Endothelial cell of umbilical vein (primary cell): ENCODE data around the gene DDX10. TPM values are rescaled to one million over a fixed set of nuclear protein-coding genes. Genes with fewer than 3 reads are reported as not detected.

Source experiments
- BruUV-seq: library from RNA; stranded (reverse); fragments of 400-500 nt; replicated peaks from 2 replicates; lab custom pipeline; 2021; lab: Mats Ljungman, UMichigan
- CTCF ChIA-PET: fragments of 300-600, 350-600 bp; sonication (Branson Sonifier 250); formaldehyde crosslinking; loops from one replicate; lab custom pipeline; 2021; ENCODE audit warnings: antibody characterized with exemption, inconsistent platforms; lab: Charles Lee
- POLR2A ChIA-PET: fragments of 300-600, 350-600 bp; sonication (Branson Sonifier 250); formaldehyde crosslinking; loops from one replicate; lab custom pipeline; 2021; ENCODE audit warnings: antibody characterized with exemption, inconsistent platforms; lab: Charles Lee
- DNase-seq: peaks from one replicate; pipeline ENCODE4 v3.0.0-alpha.2; 2011; ENCODE audit warnings: low read depth, low spot score
- FAIRE-seq: peaks from 2 replicates; lab custom pipeline; 2011; peaks lifted over from hg19 to GRCh38; lab: Jason Lieb, UNC
- H2AFZ ChIP-seq: 2 replicates; pipeline ENCODE4 v1.6.0; 2012; ENCODE audit warnings: low read depth, low read length, control low read depth, inconsistent platforms
- H3K27ac ChIP-seq: 2 replicates; pipeline ENCODE4 v1.5.1; 2011; ENCODE audit warnings: low read depth, mild to moderate bottlenecking, control low read depth, low read length, moderate library complexity; ENCODE audit not compliant: insufficient read depth
- H3K27me3 ChIP-seq, 2 experiments: 2 replicates each; pipeline versions ENCODE4 v1.6.0 to v1.6.1; 2011; ENCODE audit warnings: low read length in 2 of 2, mixed read lengths in 1 of 2; ENCODE audit not compliant: control insufficient read depth in 2 of 2, insufficient read depth in 2 of 2
- H3K36me3 ChIP-seq, 2 experiments: 2 replicates in 1 of 2; 3 replicates in 1 of 2; pipeline ENCODE4 v1.5.1; 2011; ENCODE audit warnings: low read length in 2 of 2, mild to moderate bottlenecking in 1 of 2, moderate library complexity in 1 of 2; ENCODE audit not compliant: control insufficient read depth in 2 of 2, insufficient read depth in 2 of 2; ENCODE audit errors: extremely low read depth in 1 of 2
- H3K4me1 ChIP-seq: 3 replicates; pipeline ENCODE4 v1.5.1; 2011; ENCODE audit warnings: mild to moderate bottlenecking, low read length; ENCODE audit not compliant: control insufficient read depth, insufficient read depth; ENCODE audit errors: extremely low read depth
- H3K4me2 ChIP-seq: 2 replicates; pipeline ENCODE4 v1.6.1; 2011; ENCODE audit warnings: low read length, control low read depth, mixed read lengths; ENCODE audit not compliant: insufficient read depth
- H3K4me3 ChIP-seq, 3 experiments: fragments of 200-600 bp in 1 of 3; sonication (generic), shearing (Covaris generic) in 1 of 3; replicated peaks in 1 of 3; 2 replicates each; pipeline ENCODE4 v1.5.1; 2011 to 2016; ENCODE audit warnings: control low read depth in 3 of 3, low read length in 3 of 3, mild to moderate bottlenecking in 2 of 3, inconsistent platforms in 1 of 3, low read depth in 1 of 3, moderate library complexity in 1 of 3; ENCODE audit not compliant: insufficient read depth in 1 of 3
- H3K79me2 ChIP-seq: 2 replicates; pipeline ENCODE4 v1.6.0; 2012; ENCODE audit warnings: low read length, inconsistent platforms; ENCODE audit not compliant: control insufficient read depth, insufficient read depth
- H3K9ac ChIP-seq: replicated peaks from 2 replicates; pipeline ENCODE3; 2011; ENCODE audit warnings: low read length, control low read depth; ENCODE audit not compliant: insufficient read depth; ENCODE audit errors: extremely low read depth
- H3K9me1 ChIP-seq: replicated peaks from 3 replicates; pipeline ENCODE4 v1.6.0; 2011; ENCODE audit warnings: mild to moderate bottlenecking, low read length; ENCODE audit not compliant: control insufficient read depth, insufficient read depth; ENCODE audit errors: extremely low read depth
- H3K9me3 ChIP-seq: replicated peaks from 2 replicates; pipeline ENCODE4 v1.5.1; 2012; ENCODE audit warnings: low read length, inconsistent platforms; ENCODE audit not compliant: control insufficient read depth, insufficient read depth
- H4K20me1 ChIP-seq: replicated peaks from 2 replicates; pipeline ENCODE3; 2011; ENCODE audit warnings: mild to moderate bottlenecking, low read length; ENCODE audit not compliant: control insufficient read depth, insufficient read depth; ENCODE audit errors: extremely low read depth
- CTCF ChIP-seq, 2 donors: IDR thresholded peaks; 1 replicate in 1 of 2; 2 replicates in 1 of 2; pipeline ENCODE4 v1.5.1; 2011; ENCODE audit warnings: low read length in 2 of 2, mild to moderate bottlenecking in 2 of 2, moderate library complexity in 2 of 2, control low read depth in 1 of 2, inconsistent platforms in 1 of 2, low read depth in 1 of 2; ENCODE audit not compliant: insufficient read depth in 1 of 2; ENCODE audit errors: extremely low read depth in 1 of 2
- EZH2 ChIP-seq: IDR thresholded peaks from 2 replicates; pipeline ENCODE4 v1.6.1; 2012; ENCODE audit warnings: borderline replicate concordance, low read depth, mild to moderate bottlenecking, moderate library complexity, low read length, inconsistent platforms; ENCODE audit not compliant: severe bottlenecking
- FOS ChIP-seq: IDR thresholded peaks from 2 replicates; pipeline ENCODE4 v1.6.1; 2011; ENCODE audit warnings: mild to moderate bottlenecking, low read length, moderate library complexity, borderline replicate concordance; ENCODE audit not compliant: insufficient read depth
- GATA2 ChIP-seq: IDR thresholded peaks from 2 replicates; pipeline ENCODE4 v1.7.0; 2011; ENCODE audit warnings: low read depth, mild to moderate bottlenecking, moderate library complexity, mixed read lengths, low read length; ENCODE audit not compliant: insufficient read length, insufficient read depth
- JUN ChIP-seq: IDR thresholded peaks from 2 replicates; pipeline ENCODE4 v1.6.1; 2011; ENCODE audit warnings: borderline replicate concordance, low read depth; ENCODE audit not compliant: insufficient read length, insufficient read depth
- MAX ChIP-seq: IDR thresholded peaks from 2 replicates; pipeline ENCODE4 v1.6.1; 2011; ENCODE audit not compliant: insufficient read depth, insufficient read length
- MYC ChIP-seq: IDR thresholded peaks from one replicate; pipeline ENCODE4 v1.6.1; 2011; ENCODE audit warnings: mild to moderate bottlenecking, low read depth, low read length
- POLR2A ChIP-seq: IDR thresholded peaks from 2 replicates; pipeline ENCODE4 v1.6.1; 2012; ENCODE audit warnings: low read depth, mild to moderate bottlenecking, control low read depth, low read length
- POLR2AphosphoS5 ChIP-seq: IDR thresholded peaks from 2 replicates; pipeline ENCODE4 v1.6.1; 2012; ENCODE audit warnings: low read depth, mild to moderate bottlenecking, control low read depth, low read length, moderate library complexity; ENCODE audit not compliant: insufficient read depth
- dilution Hi-C: fragments of 300-500 bp; cut with MboI; formaldehyde crosslinking; loops from one replicate; pipeline ENCODE4 v1.15.0; 2019; ENCODE audit warnings: low sequenced_read_pairs; ENCODE audit not compliant: extremely low pct_ligation_motif_present
- intact Hi-C: fragments of 100-400 bp; cut with micrococcal nuclease; formaldehyde crosslinking; loops from one replicate; pipeline ENCODE4 v1.10.0; 2022
- polyA plus RNA-seq, 4 experiments: library from polyadenylated mRNA; depleted of rRNA in 3 of 4; stranded (reverse) in 3 of 4; unstranded in 1 of 4; fragments of >200 nt; gene quantifications; 2 replicates each; pipeline versions ENCODE4 v1.2.1 to v1.2.3, GENCODE V29; 2011 to 2012; ENCODE audit warnings: missing spikeins in 1 of 4
- total RNA-seq: library from RNA; stranded (reverse); gene quantifications from 2 replicates; pipeline ENCODE4 v1.2.3, GENCODE V29; 2021

DDX10 gene
- total and polyA plus RNA-seq, 2 donors (not counting 3 experiments of a cell fraction or from before 2014, with no cell fraction given), result 29.8 to 35.2 TPM

DNA sequence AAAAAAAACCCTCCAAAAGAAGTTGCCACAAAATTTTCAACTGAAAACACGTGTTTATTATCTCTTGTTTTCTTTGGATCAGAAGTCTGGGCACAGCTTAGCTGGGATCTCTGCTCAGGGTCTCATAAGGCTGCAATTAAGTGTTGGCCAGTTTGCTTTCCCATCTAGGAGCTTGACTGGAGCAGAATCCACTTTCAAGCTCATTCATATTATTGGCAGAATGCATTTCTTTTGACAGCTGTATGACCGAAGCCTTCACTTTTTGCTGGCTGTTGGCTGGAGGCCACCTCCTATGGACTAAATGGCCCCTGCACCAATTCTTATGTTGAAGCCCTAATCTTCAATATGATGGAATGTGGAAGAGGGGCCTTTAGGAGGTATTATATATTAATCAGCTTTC lies 139.6 kb downstream of the DDX10 start:
- Histone ChIP-seq H3K9me1 (no peaks in the 10 kb centered on the region), H3K4me3 (no peak overlapping the region), H3K9me3 (no peaks in the 10 kb centered on the region), H3K4me1 (no peaks in the 10 kb centered on the region), H3K4me2 (no peak overlapping the region), H4K20me1 (no peaks in the 10 kb centered on the region), H3K79me2 (peaks cover 3% of the 10 kb centered on the region), H2AFZ (no peak overlapping the region), H3K9ac (no peak overlapping the region), H3K36me3 (no peaks in the 10 kb centered on the region), H3K27me3 (no peaks in the 10 kb centered on the region), H3K27ac (no peak overlapping the region)
- dilution Hi-C loops, result no loop called here
- DNase-seq (no peak), FAIRE-seq (no peak)
- CTCF ChIA-PET, result no interaction called here
- intact Hi-C loops, result no loop called here
- no TSS peak for BruUV-seq
- POLR2A ChIA-PET, result no interaction called here
- TF ChIP-seq GATA2 (no peak), JUN (no peak), FOS (no peak), POLR2AphosphoS5 (no peak), POLR2A (no peak), MAX (no peak), EZH2 (no peak), MYC (no peak), CTCF (IDR thresholded peaks at IDR 0.05; ENCODE audit: extremely low read depth in 1 of 2, insufficient read depth in 1 of 2, low read depth in 1 of 2, low read length in 2 of 2) (no peak)
